Neural progenitor cell (in vitro differentiated cells): ENCODE measurements around the gene SLC25A29. TPM values are rescaled to one million over a fixed set of nuclear protein-coding genes. Genes with fewer than 3 reads are reported as not detected.

Experiments
- DNase-seq: peaks from one replicate; pipeline ENCODE4 v3.0.0-alpha.2; 2016; ENCODE audit warnings: low spot score
- H2AFZ ChIP-seq: fragments of 200-600 bp; sonication (generic); replicated peaks from 2 replicates; pipeline ENCODE4 v1.6.1; 2016; ENCODE audit warnings: antibody characterized with exemption
- H3F3A ChIP-seq: fragments of 200-600 bp; sonication (generic); 2 replicates; pipeline ENCODE4 v1.6.1; 2016; ENCODE audit warnings: antibody characterized with exemption, low read depth
- H3K27ac ChIP-seq: fragments of 200-600 bp; sonication (generic); 2 replicates; pipeline ENCODE4 v1.5.1; 2016; ENCODE audit warnings: mild to moderate bottlenecking
- H3K27me3 ChIP-seq: fragments of 200-600 bp; sonication (generic); 2 replicates; pipeline ENCODE4 v1.6.1; 2016; ENCODE audit warnings: mild to moderate bottlenecking, moderate library complexity
- H3K36me3 ChIP-seq: fragments of 200-600 bp; sonication (generic); 2 replicates; pipeline ENCODE4 v1.5.1; 2016
- H3K4me1 ChIP-seq: fragments of 200-600 bp; sonication (generic); 2 replicates; pipeline ENCODE4 v1.6.1; 2016; ENCODE audit warnings: mixed run types
- H3K4me2 ChIP-seq: fragments of 200-600 bp; sonication (generic); 2 replicates; pipeline ENCODE4 v1.6.1; 2016
- H3K4me3 ChIP-seq: fragments of 200-600 bp; sonication (generic); 2 replicates; pipeline ENCODE4 v1.5.1; 2016
- H3K79me2 ChIP-seq: fragments of 200-600 bp; sonication (generic); 2 replicates; pipeline ENCODE4 v1.6.1; 2016; ENCODE audit warnings: low read depth
- H3K9ac ChIP-seq: fragments of 200-600 bp; sonication (generic); 2 replicates; pipeline ENCODE4 v1.6.1; 2016
- H3K9me3 ChIP-seq: fragments of 200-600 bp; sonication (generic); 2 replicates; pipeline ENCODE4 v1.5.1; 2016; ENCODE audit warnings: low read depth
- H4K20me1 ChIP-seq: fragments of 200-600 bp; sonication (generic); 2 replicates; pipeline ENCODE4 v1.6.1; 2016; ENCODE audit warnings: low read depth
- H3K27ac Mint-ChIP-seq: 3 replicates; pipeline ENCODE4 v1.8.0; 2021; ENCODE audit warnings: mixed read lengths
- H3K27me3 Mint-ChIP-seq: 2 replicates; pipeline ENCODE4 v1.8.0; 2022; ENCODE audit warnings: low read depth, mild to moderate bottlenecking, inconsistent platforms, moderate library complexity, mixed read lengths; ENCODE audit not compliant: insufficient read depth
- H3K36me3 Mint-ChIP-seq: 3 replicates; pipeline ENCODE4 v1.8.0; 2021; ENCODE audit warnings: mixed read lengths
- H3K4me1 Mint-ChIP-seq: 3 replicates; pipeline ENCODE4 v1.8.0; 2021; ENCODE audit warnings: mixed read lengths
- H3K4me3 Mint-ChIP-seq: 3 replicates; pipeline ENCODE4 v1.8.0; 2021; ENCODE audit warnings: mild to moderate bottlenecking, moderate library complexity, mixed read lengths
- H3K9me3 Mint-ChIP-seq: 3 replicates; pipeline ENCODE4 v1.8.0; 2020; ENCODE audit warnings: mixed read lengths
- EZH2 ChIP-seq: fragments of 200-600 bp; sonication (generic); IDR thresholded peaks from 2 replicates; pipeline ENCODE4 v1.6.1; 2017; ENCODE audit warnings: antibody characterized with exemption, mild to moderate bottlenecking, moderate library complexity
- EZH2phosphoT487 ChIP-seq: fragments of 200-600 bp; sonication (generic); IDR thresholded peaks from 2 replicates; pipeline ENCODE4 v1.6.1; 2017; ENCODE audit warnings: antibody characterized with exemption
- total RNA-seq: library from RNA; depleted of rRNA; stranded (reverse); fragments of >200 nt; gene quantifications from 2 replicates; pipeline ENCODE4 v1.2.3, GENCODE V29; 2015; ENCODE audit warnings: low replicate concordance
- TF ChIP-seq, protein P1 (sequence below): fragments of 200-600 bp; sonication (generic); IDR thresholded peaks from 2 replicates; pipeline ENCODE4 v1.5.1; 2017; ENCODE audit warnings: antibody characterized with exemption, mild to moderate bottlenecking

Gene SLC25A29
- total RNA-seq, 1 donor from 2014 or later, result 103 TPM

- Histone ChIP-seq H3K9ac (no peak overlapping the region), H3K4me2 (no peak overlapping the region), H3K9me3 (no peaks in the 10 kb centered on the region), H3K27me3 (no peaks in the 10 kb centered on the region), H3K4me3 (no peak overlapping the region), H3F3A (peaks cover 6% of the 10 kb centered on the region), H3K79me2 (no peaks in the 10 kb centered on the region), H3K27ac (no peak overlapping the region), H3K36me3 (no peaks in the 10 kb centered on the region), H2AFZ (peak overlapping the region; percentile 83), H3K4me1 (peaks cover 6% of the 10 kb centered on the region), H4K20me1 (no peaks in the 10 kb centered on the region)
- H3K27me3 Mint-ChIP-seq, result no peaks in the 10 kb centered on the region
- peaks cover 13% of the 10 kb centered on the region for H3K4me1 Mint-ChIP-seq
- TF ChIP-seq EZH2, result no peak
- TF ChIP-seq, protein P1, sequence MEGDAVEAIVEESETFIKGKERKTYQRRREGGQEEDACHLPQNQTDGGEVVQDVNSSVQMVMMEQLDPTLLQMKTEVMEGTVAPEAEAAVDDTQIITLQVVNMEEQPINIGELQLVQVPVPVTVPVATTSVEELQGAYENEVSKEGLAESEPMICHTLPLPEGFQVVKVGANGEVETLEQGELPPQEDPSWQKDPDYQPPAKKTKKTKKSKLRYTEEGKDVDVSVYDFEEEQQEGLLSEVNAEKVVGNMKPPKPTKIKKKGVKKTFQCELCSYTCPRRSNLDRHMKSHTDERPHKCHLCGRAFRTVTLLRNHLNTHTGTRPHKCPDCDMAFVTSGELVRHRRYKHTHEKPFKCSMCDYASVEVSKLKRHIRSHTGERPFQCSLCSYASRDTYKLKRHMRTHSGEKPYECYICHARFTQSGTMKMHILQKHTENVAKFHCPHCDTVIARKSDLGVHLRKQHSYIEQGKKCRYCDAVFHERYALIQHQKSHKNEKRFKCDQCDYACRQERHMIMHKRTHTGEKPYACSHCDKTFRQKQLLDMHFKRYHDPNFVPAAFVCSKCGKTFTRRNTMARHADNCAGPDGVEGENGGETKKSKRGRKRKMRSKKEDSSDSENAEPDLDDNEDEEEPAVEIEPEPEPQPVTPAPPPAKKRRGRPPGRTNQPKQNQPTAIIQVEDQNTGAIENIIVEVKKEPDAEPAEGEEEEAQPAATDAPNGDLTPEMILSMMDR, result peak; percentile 77
- TF ChIP-seq EZH2phosphoT487, result no peak
- peak; percentile 80 for DNase-seq
- peaks cover 3% of the 10 kb centered on the region for H3K9me3 Mint-ChIP-seq
- no peak overlapping the region for H3K27ac Mint-ChIP-seq
- H3K36me3 Mint-ChIP-seq, result no peaks in the 10 kb centered on the region
- H3K4me3 Mint-ChIP-seq, result no peak overlapping the region
These were observed 11.9 kb upstream of the SLC25A29 start for GRCh38 chr14:100317912-100318808.

GRCh38 chr14:100317389-100317788 lies 11.1 kb upstream of the SLC25A29 start:
- H3K36me3 Mint-ChIP-seq, result no peaks in the 10 kb centered on the region
- H3K4me1 ChIP-seq, result peaks cover 12% of the 10 kb centered on the region
- H3K4me3 Mint-ChIP-seq, result no peak overlapping the region
- no peak overlapping the region for H2AFZ ChIP-seq
- no peaks in the 10 kb centered on the region for H3K9me3 ChIP-seq
- DNase-seq, result no peak
- TF ChIP-seq EZH2phosphoT487, result no peak
- no peak for TF ChIP-seq EZH2
- TF ChIP-seq, protein P1, result no peak
- H3K9ac ChIP-seq, result no peak overlapping the region
- H4K20me1 ChIP-seq, result no peaks in the 10 kb centered on the region
- no peak overlapping the region for H3K4me2 ChIP-seq
- no peak overlapping the region for H3K27ac Mint-ChIP-seq
- peaks cover 20% of the 10 kb centered on the region for H3K4me1 Mint-ChIP-seq
- H3K79me2 ChIP-seq, result no peaks in the 10 kb centered on the region
- H3K36me3 ChIP-seq, result no peaks in the 10 kb centered on the region
- no peaks in the 10 kb centered on the region for H3K27me3 ChIP-seq
- H3K27ac ChIP-seq, result no peak overlapping the region
- no peaks in the 10 kb centered on the region for H3K27me3 Mint-ChIP-seq
- H3F3A ChIP-seq, result peaks cover 13% of the 10 kb centered on the region
- H3K9me3 Mint-ChIP-seq, result peaks cover 3% of the 10 kb centered on the region
- no peak overlapping the region for H3K4me3 ChIP-seq

DNA sequence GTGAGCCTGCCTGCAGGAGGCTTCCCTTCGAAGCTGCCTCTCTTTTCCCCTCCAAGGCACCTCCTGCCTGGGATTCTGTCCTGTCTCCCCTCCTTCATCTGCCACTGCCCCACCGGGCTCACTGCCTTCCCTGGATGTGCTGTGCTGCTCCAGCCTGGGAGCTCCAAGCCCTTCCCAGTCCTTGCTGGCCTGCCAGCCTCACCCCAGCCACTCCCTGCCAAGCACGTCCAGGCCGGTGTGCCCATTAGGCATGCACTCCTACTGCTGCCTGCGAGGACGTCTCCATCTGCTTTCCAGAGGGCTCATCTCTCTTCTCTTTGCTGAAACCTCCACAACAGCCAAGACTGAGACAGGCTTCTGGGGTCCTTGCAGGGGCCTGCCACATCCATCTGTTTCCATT lies 8.5 kb upstream of the SLC25A29 start:
- no peak for DNase-seq
- Mint-ChIP-seq H3K27me3 (peaks cover 2% of the 10 kb centered on the region), H3K4me3 (peak overlapping the region; percentile 75), H3K4me1 (peaks cover 37% of the 10 kb centered on the region), H3K27ac (peak overlapping the region; percentile 18), H3K36me3 (no peaks in the 10 kb centered on the region), H3K9me3 (peaks cover 3% of the 10 kb centered on the region)
- Histone ChIP-seq H3K9me3 (no peaks in the 10 kb centered on the region), H3K4me1 (peaks cover 30% of the 10 kb centered on the region), H2AFZ (no peak overlapping the region), H3K9ac (no peak overlapping the region), H3K27ac (no peak overlapping the region), H3K4me2 (no peak overlapping the region), H3F3A (peaks cover 13% of the 10 kb centered on the region), H3K27me3 (no peaks in the 10 kb centered on the region), H3K36me3 (no peaks in the 10 kb centered on the region), H3K4me3 (no peak overlapping the region), H4K20me1 (peaks cover 8% of the 10 kb centered on the region), H3K79me2 (no peaks in the 10 kb centered on the region)
- no peak for TF ChIP-seq EZH2phosphoT487
- TF ChIP-seq, protein P1, result no peak
- TF ChIP-seq EZH2, result no peak
